ENCODE results near the gene DHRS12. TPM values are rescaled to one million over a fixed set of nuclear protein-coding genes. Genes with fewer than 3 reads are reported as not detected.

DHRS12 gene
- total RNA-seq, 1 experiment from 2014 or later = 14.1 TPM

- POLR2A ChIA-PET = no interaction called here
- Mint-ChIP-seq H3K27ac (ENCODE audit: unreplicated experiment) (no peak overlapping the region), H3K27me3 (ENCODE audit: insufficient read depth, unreplicated experiment) (no peaks in the 10 kb centered on the region), H3K36me3 (ENCODE audit: insufficient read depth, unreplicated experiment) (no peaks in the 10 kb centered on the region), H3K9me3 (ENCODE audit: unreplicated experiment) (no peaks in the 10 kb centered on the region), H3K4me1 (ENCODE audit: low read depth, unreplicated experiment) (peaks cover 11% of the 10 kb centered on the region), H3K4me3 (ENCODE audit: unreplicated experiment) (no peak overlapping the region)
- intact Hi-C loops (cut with micrococcal nuclease; ENCODE audit: unreplicated experiment) = loop anchor here (5.0 kb wide), 2 partner anchors 191 to 331 kb away; partner anchors contain the start of gene INTS6
- no peaks in the 10 kb centered on the region for H3K9me3 ChIP-seq
- no peak for DNase-seq
- no peaks in the 10 kb centered on the region for H3K36me3 ChIP-seq (ENCODE audit: control insufficient read depth, insufficient read depth, low read length)
- no peaks in the 10 kb centered on the region for H3K27me3 ChIP-seq (replicated peaks; ENCODE audit: control insufficient read depth, insufficient read depth, low read length)
- peaks cover 10% of the 10 kb centered on the region; the same call in 1 of the 2 replicates for H3K4me1 ChIP-seq
- H3K4me3 ChIP-seq (ENCODE audit: low read depth, low read length) = no peak overlapping the region
- no TSS peak for BruUV-seq (replicated peaks)
- no peak for TF ChIP-seq CTCF (IDR thresholded peaks at IDR 0.05; ENCODE audit: insufficient read depth in 1 of 2, low read depth in 1 of 2, low read length in 1 of 2, severe bottlenecking in 1 of 2, unreplicated experiment in 1 of 2)
- CTCF ChIA-PET = no interaction called here
Measured at GRCh38 chr13:51783428-51784094, 20.4 kb downstream of the DHRS12 start.

- H3K4me1 Mint-ChIP-seq (ENCODE audit: low read depth, unreplicated experiment) = peaks cover 11% of the 10 kb centered on the region
- POLR2A ChIA-PET = no interaction called here
- H3K36me3 ChIP-seq (ENCODE audit: control insufficient read depth, insufficient read depth, low read length) = no peaks in the 10 kb centered on the region
- no peak overlapping the region for H3K4me3 Mint-ChIP-seq (ENCODE audit: unreplicated experiment)
- H3K4me3 ChIP-seq (ENCODE audit: low read depth, low read length) = no peak overlapping the region
- intact Hi-C loops (cut with micrococcal nuclease; ENCODE audit: unreplicated experiment) = loop anchor here (5.0 kb wide), 2 partner anchors 190 to 330 kb away; partner anchors contain the start of gene INTS6
- no peak for DNase-seq
- BruUV-seq (replicated peaks) = no TSS peak
- H3K9me3 Mint-ChIP-seq (ENCODE audit: unreplicated experiment) = no peaks in the 10 kb centered on the region
- H3K4me1 ChIP-seq = peaks cover 10% of the 10 kb centered on the region; the same call in 1 of the 2 replicates
- CTCF ChIA-PET = no interaction called here
- H3K27me3 ChIP-seq (replicated peaks; ENCODE audit: control insufficient read depth, insufficient read depth, low read length) = no peaks in the 10 kb centered on the region
- no peaks in the 10 kb centered on the region for H3K36me3 Mint-ChIP-seq (ENCODE audit: insufficient read depth, unreplicated experiment)
- H3K27me3 Mint-ChIP-seq (ENCODE audit: insufficient read depth, unreplicated experiment) = no peaks in the 10 kb centered on the region
- no peaks in the 10 kb centered on the region for H3K9me3 ChIP-seq
- H3K27ac Mint-ChIP-seq (ENCODE audit: unreplicated experiment) = no peak overlapping the region
- no peak for TF ChIP-seq CTCF (IDR thresholded peaks at IDR 0.05; ENCODE audit: insufficient read depth in 1 of 2, low read depth in 1 of 2, low read length in 1 of 2, severe bottlenecking in 1 of 2, unreplicated experiment in 1 of 2)
Measured at GRCh38 chr13:51782026-51782710, 21.8 kb downstream of the DHRS12 start.

GRCh38 chr13:51781246-51782022 lies 22.5 kb downstream of the DHRS12 start:
- H3K4me1 Mint-ChIP-seq (ENCODE audit: low read depth, unreplicated experiment) = peaks cover 11% of the 10 kb centered on the region
- H3K27me3 Mint-ChIP-seq (ENCODE audit: insufficient read depth, unreplicated experiment) = no peaks in the 10 kb centered on the region
- no peaks in the 10 kb centered on the region for H3K27me3 ChIP-seq (replicated peaks; ENCODE audit: control insufficient read depth, insufficient read depth, low read length)
- no peaks in the 10 kb centered on the region for H3K9me3 Mint-ChIP-seq (ENCODE audit: unreplicated experiment)
- POLR2A ChIA-PET = no interaction called here
- BruUV-seq (replicated peaks) = no TSS peak
- H3K36me3 Mint-ChIP-seq (ENCODE audit: insufficient read depth, unreplicated experiment) = no peaks in the 10 kb centered on the region
- TF ChIP-seq CTCF (IDR thresholded peaks at IDR 0.05; ENCODE audit: insufficient read depth in 1 of 2, low read depth in 1 of 2, low read length in 1 of 2, severe bottlenecking in 1 of 2, unreplicated experiment in 1 of 2) = peak; percentile 18 to 23
- H3K4me1 ChIP-seq = peaks cover 10% of the 10 kb centered on the region; the same call in 1 of the 2 replicates
- no peaks in the 10 kb centered on the region for H3K9me3 ChIP-seq
- no peak for DNase-seq
- CTCF ChIA-PET = interaction anchor here (0.5 kb wide), 1 partner anchor 17 kb away, joined by 3 read pairs; no protein-coding TSS in a partner anchor
- intact Hi-C loops (cut with micrococcal nuclease; ENCODE audit: unreplicated experiment) = loop anchor here (5.0 kb wide), 2 partner anchors 189 to 329 kb away; partner anchors contain the start of gene INTS6
- no peak overlapping the region for H3K4me3 Mint-ChIP-seq (ENCODE audit: unreplicated experiment)
- no peak overlapping the region for H3K4me3 ChIP-seq (ENCODE audit: low read depth, low read length)
- no peaks in the 10 kb centered on the region for H3K36me3 ChIP-seq (ENCODE audit: control insufficient read depth, insufficient read depth, low read length)
- no peak overlapping the region for H3K27ac Mint-ChIP-seq (ENCODE audit: unreplicated experiment)

All from Caco-2 (cell line).